ENCODE results near the gene PLA2G2C. TPM values are rescaled to one million over a fixed set of nuclear protein-coding genes. Genes with fewer than 3 reads are reported as not detected.

The PLA2G2C gene
- total and polyA plus RNA-seq, 2 donors (not counting 3 experiments of a cell fraction or from before 2014, with no cell fraction given) = not detected

GRCh38 chr1:20147846-20148570 lies 38.3 kb downstream of the PLA2G2C start:
- no TSS peak for BruUV-seq (replicated peaks)
- Histone ChIP-seq H4K20me1 (replicated peaks; ENCODE audit: control insufficient read depth, extremely low read depth, insufficient read depth, low read length) (no peaks in the 10 kb centered on the region), H3K79me2 (ENCODE audit: control insufficient read depth, insufficient read depth, low read length) (no peaks in the 10 kb centered on the region), H3K4me2 (ENCODE audit: insufficient read depth, low read length) (no peak overlapping the region), H3K9me1 (replicated peaks; ENCODE audit: control insufficient read depth, extremely low read depth, insufficient read depth, low read length) (no peaks in the 10 kb centered on the region), H3K4me3 (replicated peaks in 1 of 3; ENCODE audit: insufficient read depth in 1 of 3, low read depth in 1 of 3, low read length in 3 of 3) (no peak overlapping the region), H3K36me3 (ENCODE audit: control insufficient read depth in 2 of 2, extremely low read depth in 1 of 2, insufficient read depth in 2 of 2, low read length in 2 of 2) (no peaks in the 10 kb centered on the region), H3K4me1 (ENCODE audit: control insufficient read depth, extremely low read depth, insufficient read depth, low read length) (peaks cover 4% of the 10 kb centered on the region), H3K27ac (ENCODE audit: insufficient read depth, low read depth, low read length) (no peak overlapping the region), H3K27me3 (ENCODE audit: control insufficient read depth in 2 of 2, insufficient read depth in 2 of 2, low read length in 2 of 2) (no peaks in the 10 kb centered on the region), H3K9me3 (replicated peaks; ENCODE audit: control insufficient read depth, insufficient read depth, low read length) (no peaks in the 10 kb centered on the region), H2AFZ (ENCODE audit: low read depth, low read length) (no peak overlapping the region), H3K9ac (replicated peaks; ENCODE audit: extremely low read depth, insufficient read depth, low read length) (no peak overlapping the region)
- CTCF ChIA-PET = interaction anchor here (1.0 to 2.1 kb wide), 4 partner anchors 46 to 230 kb away, joined by 4 to 10 read pairs (median 5); no protein-coding TSS in a partner anchor
- FAIRE-seq = no peak
- POLR2A ChIA-PET = no interaction called here
- intact Hi-C loops (cut with micrococcal nuclease) = no loop called here
- dilution Hi-C loops (cut with MboI; ENCODE audit: extremely low pct_ligation_motif_present, low sequenced_read_pairs) = no loop called here
- TF ChIP-seq POLR2A (IDR thresholded peaks at IDR 0.05; ENCODE audit: low read depth, low read length) (no peak), MYC (IDR thresholded peaks at IDR 0.05; ENCODE audit: low read depth, low read length) (no peak), JUN (IDR thresholded peaks at IDR 0.05; ENCODE audit: borderline replicate concordance, insufficient read depth, insufficient read length, low read depth) (no peak), POLR2AphosphoS5 (IDR thresholded peaks at IDR 0.05; ENCODE audit: insufficient read depth, low read depth, low read length) (no peak), FOS (IDR thresholded peaks at IDR 0.05; ENCODE audit: borderline replicate concordance, insufficient read depth, low read length) (no peak), CTCF (IDR thresholded peaks at IDR 0.05; ENCODE audit: extremely low read depth in 1 of 2, insufficient read depth in 1 of 2, low read depth in 1 of 2, low read length in 2 of 2) (no peak), GATA2 (IDR thresholded peaks at IDR 0.05; ENCODE audit: insufficient read depth, insufficient read length, low read depth, low read length) (no peak), EZH2 (IDR thresholded peaks at IDR 0.05; ENCODE audit: borderline replicate concordance, low read depth, low read length, severe bottlenecking) (no peak), MAX (IDR thresholded peaks at IDR 0.05; ENCODE audit: insufficient read depth, insufficient read length) (no peak)
- DNase-seq (ENCODE audit: low read depth, low spot score) = no peak

Measured in endothelial cell of umbilical vein (primary cell).